Pulmonary artery endothelial cell (primary cell): ENCODE data around the gene DMXL1. TPM values are rescaled to one million over a fixed set of nuclear protein-coding genes. Genes with fewer than 3 reads are reported as not detected.
A peak's percentile ranks its signal among the peaks of the same experiment; 100 is the strongest.
"Not testable (repeated sequence)": the region's sequence is repeated elsewhere in the genome, so short reads cannot be mapped to it uniquely, and the experiment has no call there.

ENCODE experiments used
- DNase-seq: peaks from one replicate; pipeline ENCODE4 v3.0.0-alpha.2; 2011; ENCODE audit warnings: low read depth, low spot score
- total RNA-seq: library from RNA; depleted of rRNA; stranded (reverse); fragments of >200 nt; gene quantifications from 2 replicates; pipeline ENCODE4 v1.2.3, GENCODE V29; 2014

The DMXL1 gene
- total RNA-seq, 1 donor from 2014 or later, result 21.7 TPM

- DNase-seq, result no peak
These were observed 141.1 kb downstream of the DMXL1 start for GRCh38 chr5:119212026-119212425.

DNA sequence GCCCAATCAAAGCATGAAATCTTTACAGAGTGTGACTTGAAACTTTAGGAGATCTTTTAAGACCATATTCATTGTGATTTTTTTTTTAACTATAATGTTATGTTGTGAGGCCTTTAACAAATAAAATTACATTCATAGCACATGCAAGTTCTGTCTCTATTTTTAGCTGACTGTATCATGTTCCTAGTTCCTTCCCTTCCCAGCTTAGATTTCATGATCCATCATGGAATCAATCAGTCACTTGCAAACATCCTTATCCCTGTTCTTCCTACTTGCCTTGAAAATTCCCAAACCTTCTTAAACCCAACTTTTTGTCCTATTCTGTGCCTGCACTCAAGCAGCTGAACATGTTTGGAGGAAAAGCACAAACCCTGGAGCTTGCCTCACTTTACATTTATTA lies 141.8 kb downstream of the DMXL1 start:
- DNase-seq, result no peak

GRCh38 chr5:119217183-119217582 lies 146.3 kb downstream of the DMXL1 start:
- DNase-seq, result no peak

- no peak for DNase-seq
These were observed 148.2 kb downstream of the DMXL1 start for GRCh38 chr5:119218830-119219782.

- DNase-seq, result no peak
These were observed 149.8 kb downstream of the DMXL1 start for GRCh38 chr5:119220576-119221197.

DNA sequence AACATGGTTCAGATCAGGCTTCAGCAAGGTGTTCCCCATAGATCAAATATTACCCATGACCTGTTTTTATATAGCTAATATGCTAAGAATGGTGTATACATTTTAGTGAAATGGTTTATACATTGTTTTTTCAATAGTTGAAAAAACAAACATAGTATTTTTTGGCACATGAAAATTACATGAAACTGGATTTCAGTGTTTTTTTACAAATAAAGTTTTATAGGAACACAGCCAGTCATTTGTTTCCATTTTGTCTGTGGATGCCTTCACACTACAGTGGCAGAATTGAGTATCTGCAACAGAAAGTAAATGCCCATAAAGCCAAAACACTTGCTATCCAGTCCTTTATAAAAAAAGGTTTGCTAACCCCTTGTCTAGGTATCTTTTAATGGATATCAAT lies 150.4 kb downstream of the DMXL1 start:
- DNase-seq, result no peak

DNA sequence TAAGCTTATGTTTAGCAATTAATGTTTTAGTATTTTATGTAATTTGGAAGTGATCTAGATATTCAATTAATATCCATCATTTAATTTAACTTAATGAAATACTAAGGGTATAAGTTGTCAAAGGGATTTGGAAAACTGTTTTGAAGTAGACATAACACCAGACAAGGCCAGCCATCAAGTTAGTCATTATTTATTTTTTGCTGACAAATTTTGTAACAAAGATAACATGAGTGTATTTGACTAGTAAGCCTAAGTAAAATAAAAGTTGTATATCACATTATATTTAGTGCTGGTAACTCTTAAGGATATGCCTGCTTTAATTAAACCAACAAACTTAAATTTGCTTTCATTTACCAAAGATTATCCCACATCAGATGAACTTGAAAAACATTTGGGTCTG lies 159.1 kb downstream of the DMXL1 start:
- no peak for DNase-seq

DNA sequence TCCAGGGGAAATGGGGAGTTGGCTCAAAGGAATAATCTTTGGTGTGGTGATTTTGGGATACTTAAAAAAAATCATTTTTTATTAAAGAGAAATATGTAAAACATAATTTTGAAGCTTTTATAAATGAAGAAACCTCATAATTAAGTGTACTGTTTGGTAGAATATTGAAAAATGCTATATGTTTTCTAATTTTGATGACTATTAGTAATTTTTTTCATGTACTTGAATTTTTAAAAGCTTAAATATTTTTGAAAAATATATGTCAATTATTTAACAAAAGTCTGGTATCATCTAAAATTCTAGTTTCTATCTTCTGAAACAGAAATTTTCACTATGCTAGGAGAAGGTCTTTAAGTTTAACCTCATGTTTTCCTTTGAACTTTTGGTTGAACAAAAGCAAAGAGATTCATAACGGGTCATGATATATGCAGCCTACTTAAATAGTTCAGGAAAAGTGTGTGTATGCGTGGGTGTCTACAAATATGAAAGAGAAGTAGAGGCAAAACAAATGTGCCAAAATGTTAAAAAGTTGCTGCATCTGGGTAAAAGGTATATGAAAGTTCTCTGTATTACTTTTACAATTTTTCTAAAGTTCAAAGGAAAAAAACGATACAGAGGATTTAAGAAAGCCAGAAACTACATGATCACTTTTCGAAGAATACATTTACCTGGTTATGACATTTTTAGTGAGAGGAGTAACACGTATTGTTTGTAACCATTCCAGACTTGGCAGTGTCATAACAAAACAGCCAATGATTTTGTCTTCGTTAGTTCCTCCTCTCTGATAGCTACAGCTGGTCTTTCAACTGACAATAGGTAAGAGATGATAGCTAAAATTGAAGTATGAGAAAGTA lies 167.6 kb downstream of the DMXL1 start:
- DNase-seq, result no peak

GRCh38 chr5:119239119-119239417 lies 168.2 kb downstream of the DMXL1 start:
- DNase-seq, result no peak

DNA sequence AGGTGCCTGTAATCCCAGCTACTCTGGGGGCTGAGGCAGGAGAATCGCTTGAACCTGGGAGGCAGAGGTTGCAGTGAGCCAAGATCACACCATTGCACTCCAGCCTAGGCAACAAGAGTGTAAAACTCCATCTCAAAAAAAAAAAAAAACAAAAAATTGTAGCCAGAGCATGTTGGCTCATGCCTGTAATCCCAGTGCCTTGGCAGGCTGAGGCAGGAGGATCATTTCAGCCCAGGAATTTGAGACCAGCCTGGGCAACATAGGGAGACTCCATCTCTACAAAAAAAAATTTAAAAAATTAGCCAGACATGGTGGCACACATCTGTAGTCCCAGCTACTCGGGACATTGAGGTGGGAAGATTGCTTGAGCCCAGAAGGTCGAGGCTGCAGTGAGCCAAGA lies 168.9 kb downstream of the DMXL1 start:
- not testable (repeated sequence) for DNase-seq

- no peak for DNase-seq
These were observed 173.0 kb downstream of the DMXL1 start for GRCh38 chr5:119243888-119244287.

DNA sequence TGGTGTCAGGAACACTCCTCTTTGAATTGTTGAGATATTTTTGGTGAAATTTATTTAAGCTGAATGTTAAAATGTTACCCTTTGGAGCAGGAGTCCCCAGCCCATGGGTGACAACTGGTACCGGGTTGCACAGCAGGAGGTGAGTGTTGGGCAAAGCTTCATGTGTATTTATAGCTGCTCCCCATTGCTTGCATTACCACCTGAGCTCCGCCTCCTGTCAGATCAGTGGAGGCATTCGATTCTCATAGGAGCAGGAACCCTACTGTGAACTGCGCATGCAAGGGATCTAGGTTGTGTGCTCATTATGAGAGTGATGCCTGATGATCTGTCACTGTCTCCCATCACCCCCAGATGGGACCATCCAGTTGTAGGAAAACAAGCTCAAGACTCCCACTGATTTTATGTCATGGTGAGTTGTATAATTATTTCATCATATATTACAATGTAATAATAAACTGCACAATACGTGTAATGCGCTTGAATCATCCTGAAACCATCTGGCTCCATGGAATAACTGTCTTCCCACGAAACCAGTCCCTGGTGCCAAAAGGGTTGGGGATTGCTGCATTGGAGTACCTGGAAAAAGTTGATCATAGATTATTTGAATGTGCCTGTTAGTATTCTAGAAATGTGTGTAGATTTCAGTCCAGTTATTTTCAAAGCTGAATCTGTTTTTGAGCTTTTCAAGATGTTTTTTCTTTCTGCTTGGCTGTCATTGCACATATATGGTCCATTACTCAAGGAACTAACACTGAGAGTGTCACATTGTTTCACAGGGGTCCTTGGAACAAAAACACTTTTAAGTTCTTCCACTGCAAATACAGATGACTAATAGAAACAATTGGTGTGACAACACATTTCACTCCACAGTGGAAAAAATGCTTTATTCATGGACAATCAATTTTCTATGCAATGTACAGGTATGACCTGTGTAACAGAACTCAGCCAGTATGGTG lies 180.3 kb downstream of the DMXL1 start:
- DNase-seq, result no peak

- DNase-seq, result no peak
These were observed 184.9 kb downstream of the DMXL1 start for GRCh38 chr5:119255571-119256356.

GRCh38 chr5:119257613-119258012 lies 186.7 kb downstream of the DMXL1 start:
- no peak for DNase-seq

DNA sequence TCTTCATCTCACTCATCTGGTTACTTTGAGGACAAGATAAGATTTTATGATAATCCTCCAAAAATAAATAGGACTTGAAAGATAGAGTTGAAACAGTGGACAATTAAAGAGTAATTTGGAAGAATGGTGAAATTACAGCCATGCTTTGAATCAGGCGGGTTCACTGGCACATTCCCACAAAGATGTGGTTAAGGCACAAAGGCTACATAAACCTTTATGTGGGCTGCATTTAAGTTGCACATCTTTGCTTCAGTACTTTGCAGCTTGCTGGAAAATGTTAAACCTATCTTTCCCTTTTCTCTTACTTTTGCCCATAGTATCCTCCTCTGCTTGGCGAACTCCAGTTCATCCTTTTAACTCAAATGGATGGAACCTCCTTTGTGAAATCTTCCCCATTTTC lies 192.8 kb downstream of the DMXL1 start:
- DNase-seq, result no peak

DNA sequence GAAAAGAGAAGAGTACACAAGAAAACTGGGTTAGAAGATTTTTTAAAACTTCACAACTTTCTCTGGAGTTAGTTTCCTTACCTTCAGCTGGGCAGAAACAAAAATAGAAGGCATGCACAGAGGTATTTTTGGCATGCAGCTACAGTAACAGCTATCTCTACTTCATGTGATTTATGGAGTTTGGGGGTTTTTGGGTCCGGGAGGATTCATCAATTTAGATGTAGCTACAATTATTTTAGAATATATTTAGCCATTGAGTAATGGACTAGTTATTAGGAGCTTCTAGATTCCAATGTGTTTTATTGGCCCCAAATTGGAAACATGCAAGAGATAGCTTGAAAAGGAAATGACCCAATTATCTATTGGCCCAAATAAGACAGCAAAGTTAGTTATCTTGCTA lies 193.3 kb downstream of the DMXL1 start:
- no peak for DNase-seq

- DNase-seq, result peak; percentile 94
These were observed 197.1 kb downstream of the DMXL1 start for GRCh38 chr5:119267958-119268386.

GRCh38 chr5:119268387-119269060 lies 197.6 kb downstream of the DMXL1 start:
- peak; percentile 73 for DNase-seq
